Measurements from ENCODE around the gene WAPL. TPM values are rescaled to one million over a fixed set of nuclear protein-coding genes. Genes with fewer than 3 reads are reported as not detected.

WAPL gene
- polyA plus RNA-seq, 3 donors: 17.8 to 26.5 (median 18.3) TPM

GRCh38 chr10:86415116-86415515 is 106.5 kb downstream of the WAPL start:
- Mint-ChIP-seq H3K27me3 (ENCODE audit: low read depth in 3 of 3) (peaks cover 1 to 8% (median 2%) of the 10 kb centered on the region in 3 donors), H3K4me1 (peaks cover 29% of the 10 kb centered on the region), H3K27ac (no peak overlapping the region), H3K9me3 (peaks cover 0 to 7% (median 5%) of the 10 kb centered on the region in 7 donors), H3K4me3 (no peak overlapping the region), H3K36me3 (no peaks in the 10 kb centered on the region)
- 100% methylated on average over 1 of the region's 3 CpGs for WGBS (ENCODE audit: insufficient coverage)
- Histone ChIP-seq H3K36me3 (replicated peaks in 1 of 2; ENCODE audit: control insufficient read depth in 1 of 2, insufficient read depth in 2 of 2, low read length in 2 of 2) (no peaks in the 10 kb centered on the region), H3K27ac (ENCODE audit: low read depth in 1 of 2, low read length in 2 of 2) (no peak overlapping the region), H2AFZ (ENCODE audit: insufficient read depth, low read depth, low read length, poor library complexity, severe bottlenecking) (no peak overlapping the region), H3K9ac (ENCODE audit: insufficient read depth, low read length, poor library complexity, severe bottlenecking) (no peak overlapping the region), H3K27me3 (ENCODE audit: control insufficient read depth in 2 of 2, insufficient read depth in 2 of 2, low read length in 2 of 2) (no peaks in the 10 kb centered on the region), H3K4me2 (replicated peaks; ENCODE audit: extremely low read depth, low read length, poor library complexity, severe bottlenecking) (no peak overlapping the region), H3K9me3 (replicated peaks in 1 of 2; ENCODE audit: control insufficient read depth in 1 of 2, insufficient read depth in 1 of 2, low read length in 2 of 2) (no peaks in the 10 kb centered on the region), H3K4me1 (ENCODE audit: control insufficient read depth in 1 of 2, insufficient read depth in 2 of 2, low read length in 2 of 2) (peaks cover 17 to 21% of the 10 kb centered on the region in 2 donors), H3K79me2 (ENCODE audit: insufficient read depth, low read length) (no peaks in the 10 kb centered on the region), H3K4me3 (replicated peaks in 1 of 3; ENCODE audit: low read depth in 2 of 3, low read length in 3 of 3) (no peak overlapping the region), H4K20me1 (ENCODE audit: insufficient read depth, low read length) (no peaks in the 10 kb centered on the region)
- intact Hi-C loops (cut with micrococcal nuclease): no loop called here
- DNase-seq: no peak
- TF ChIP-seq CTCF (IDR thresholded peaks at IDR 0.05): no peak

GRCh38 chr10:86413046-86413728 is 108.4 kb downstream of the WAPL start:
- H3K4me3 ChIP-seq (replicated peaks in 1 of 3; ENCODE audit: low read depth in 2 of 3, low read length in 3 of 3): no peak overlapping the region
- H3K9ac ChIP-seq (ENCODE audit: insufficient read depth, low read length, poor library complexity, severe bottlenecking): no peak overlapping the region
- no peaks in the 10 kb centered on the region for H3K27me3 ChIP-seq (ENCODE audit: control insufficient read depth in 2 of 2, insufficient read depth in 2 of 2, low read length in 2 of 2)
- Mint-ChIP-seq H3K27me3 (ENCODE audit: low read depth in 3 of 3) (peaks cover 1 to 6% (median 2%) of the 10 kb centered on the region in 3 donors), H3K27ac (no peak overlapping the region), H3K36me3 (no peaks in the 10 kb centered on the region), H3K9me3 (peaks cover 0 to 7% (median 5%) of the 10 kb centered on the region in 7 donors), H3K4me3 (no peak overlapping the region), H3K4me1 (peaks cover 29% of the 10 kb centered on the region)
- peaks cover 17 to 21% of the 10 kb centered on the region in 2 donors for H3K4me1 ChIP-seq (ENCODE audit: control insufficient read depth in 1 of 2, insufficient read depth in 2 of 2, low read length in 2 of 2)
- no peaks in the 10 kb centered on the region for H4K20me1 ChIP-seq (ENCODE audit: insufficient read depth, low read length)
- WGBS (ENCODE audit: insufficient coverage): 0% methylated on average over 3 of the region's 6 CpGs
- intact Hi-C loops (cut with micrococcal nuclease): no loop called here
- H2AFZ ChIP-seq (ENCODE audit: insufficient read depth, low read depth, low read length, poor library complexity, severe bottlenecking): peak overlapping the region; percentile 23
- H3K27ac ChIP-seq (ENCODE audit: low read depth in 1 of 2, low read length in 2 of 2): no peak overlapping the region
- H3K9me3 ChIP-seq (replicated peaks in 1 of 2; ENCODE audit: control insufficient read depth in 1 of 2, insufficient read depth in 1 of 2, low read length in 2 of 2): no peaks in the 10 kb centered on the region
- no peak for TF ChIP-seq CTCF (IDR thresholded peaks at IDR 0.05)
- DNase-seq: no peak
- H3K36me3 ChIP-seq (replicated peaks in 1 of 2; ENCODE audit: control insufficient read depth in 1 of 2, insufficient read depth in 2 of 2, low read length in 2 of 2): no peaks in the 10 kb centered on the region
- no peak overlapping the region for H3K4me2 ChIP-seq (replicated peaks; ENCODE audit: extremely low read depth, low read length, poor library complexity, severe bottlenecking)
- no peaks in the 10 kb centered on the region for H3K79me2 ChIP-seq (ENCODE audit: insufficient read depth, low read length)

Measured in CD14-positive monocyte (primary cell).